Parathyroid adenoma (tissue), 2 donors: ENCODE measurements around the gene ANTXR1.
A peak's percentile ranks its signal among the peaks of the same experiment; 100 is the strongest.

Experiments used
- H2AFZ ChIP-seq: fragments of 300-600 bp; sonication (generic); one replicate; pipeline ENCODE4 v1.7.0; 2017; ENCODE audit warnings: antibody characterized with exemption, mild to moderate bottlenecking
- H3K27ac ChIP-seq: fragments of 300-600 bp; sonication (generic); one replicate; pipeline ENCODE4 v1.7.0; 2017
- H3K27me3 ChIP-seq: fragments of 300-600 bp; sonication (generic); one replicate; pipeline ENCODE4 v1.7.0; 2017; ENCODE audit warnings: low read length; ENCODE audit not compliant: control insufficient read depth, insufficient read depth
- H3K36me3 ChIP-seq: fragments of 300-600 bp; sonication (generic); one replicate; pipeline ENCODE4 v1.7.0; 2017; ENCODE audit warnings: low read length; ENCODE audit not compliant: control insufficient read depth, insufficient read depth
- H3K4me1 ChIP-seq: fragments of 300-600 bp; sonication (generic); one replicate; pipeline ENCODE4 v1.7.0; 2017; ENCODE audit warnings: control low read depth
- H3K4me2 ChIP-seq: fragments of 300-600 bp; sonication (generic); one replicate; pipeline ENCODE4 v1.7.0; 2017; ENCODE audit warnings: low read length
- H3K4me3 ChIP-seq: fragments of 300-600 bp; sonication (generic); one replicate; pipeline ENCODE4 v1.7.0; 2017; ENCODE audit warnings: low read depth, low read length
- H3K79me2 ChIP-seq: fragments of 300-600 bp; sonication (generic); one replicate; pipeline ENCODE4 v1.7.0; 2017; ENCODE audit warnings: control low read depth
- H3K9ac ChIP-seq: fragments of 300-600 bp; sonication (generic); one replicate; pipeline ENCODE4 v1.7.0; 2017; ENCODE audit warnings: mild to moderate bottlenecking
- H3K9me3 ChIP-seq: fragments of 300-600 bp; sonication (generic); one replicate; pipeline ENCODE4 v1.7.0; 2017; ENCODE audit warnings: low read length; ENCODE audit not compliant: control insufficient read depth
- CTCF ChIP-seq: fragments of 300-600 bp; sonication (generic); IDR thresholded peaks from one replicate; pipeline ENCODE4 v1.7.0; 2017; ENCODE audit warnings: antibody characterized with exemption, mild to moderate bottlenecking
- donor health status: primary hyperparathyroidism.

ANTXR1 gene

DNA sequence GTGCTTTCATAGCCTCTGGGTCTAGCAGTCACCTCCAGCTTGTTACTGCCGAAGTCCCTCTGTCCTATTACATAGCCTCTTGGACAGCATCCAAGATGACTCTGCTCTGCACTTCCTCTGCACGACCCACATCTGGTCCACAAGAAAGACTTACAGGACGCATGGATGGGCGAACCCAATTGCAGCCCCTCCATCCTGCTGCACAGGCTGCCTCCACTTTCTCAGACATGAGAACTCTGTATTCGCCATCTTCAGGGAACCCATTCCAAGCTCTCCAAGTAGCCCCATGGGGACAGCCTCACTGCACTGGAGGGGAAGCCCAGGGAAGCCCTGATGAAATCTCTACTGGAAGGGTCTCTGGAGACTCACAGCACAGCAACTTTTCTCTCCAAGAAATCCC lies 201.9 kb downstream of the ANTXR1 start:
- Histone ChIP-seq H3K36me3 (no peaks in the 10 kb centered on the region), H2AFZ (peak overlapping the region; percentile 0), H3K4me2 (no peak overlapping the region), H3K4me1 (peaks cover 31% of the 10 kb centered on the region), H3K4me3 (no peak overlapping the region), H3K79me2 (no peaks in the 10 kb centered on the region), H3K27me3 (no peaks in the 10 kb centered on the region), H3K9ac (no peak overlapping the region), H3K9me3 (no peaks in the 10 kb centered on the region), H3K27ac (no peak overlapping the region)
- no peak for TF ChIP-seq CTCF

DNA sequence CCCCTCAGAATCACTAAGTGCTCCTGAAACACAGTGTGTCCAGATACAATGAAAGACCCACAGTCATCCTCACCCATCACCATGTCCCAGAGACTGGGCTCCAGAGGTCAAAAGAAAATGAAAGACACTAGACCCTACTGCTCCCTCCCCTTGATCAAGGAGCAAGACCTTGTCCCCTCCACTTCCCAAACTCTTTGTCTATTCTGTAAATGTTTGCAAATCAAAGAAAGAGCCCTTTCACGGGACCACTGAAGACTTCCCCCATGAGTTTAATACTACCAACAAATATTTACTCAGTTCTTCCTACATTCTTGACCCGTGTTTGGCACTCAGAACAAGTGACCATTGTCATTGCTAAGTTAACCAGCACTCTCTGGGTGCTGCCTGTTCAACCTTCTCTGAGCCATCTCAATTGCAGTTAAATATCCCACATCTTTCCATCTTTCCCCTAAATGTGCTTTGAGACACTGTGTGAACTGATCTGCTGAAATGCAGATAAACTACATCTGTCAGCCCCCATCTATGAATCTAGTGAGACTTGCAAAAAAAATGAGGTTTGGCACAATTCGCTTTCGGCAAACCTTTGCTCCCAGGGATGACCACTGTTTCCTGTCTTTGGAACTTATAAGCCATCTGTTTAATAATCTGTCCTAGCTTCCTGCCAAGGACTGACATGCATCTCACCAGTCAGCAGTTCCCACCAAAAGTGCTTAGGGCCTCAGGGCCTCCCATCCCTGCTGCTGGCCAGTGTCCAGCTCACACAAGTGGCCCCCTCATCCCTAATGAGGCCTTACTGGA lies 203.8 kb downstream of the ANTXR1 start:
- Histone ChIP-seq H3K36me3 (no peaks in the 10 kb centered on the region), H3K4me1 (peaks cover 31% of the 10 kb centered on the region), H3K4me2 (no peak overlapping the region), H3K79me2 (no peaks in the 10 kb centered on the region), H3K27me3 (no peaks in the 10 kb centered on the region), H3K27ac (peak overlapping the region; percentile 58), H3K9ac (no peak overlapping the region), H3K4me3 (no peak overlapping the region), H3K9me3 (no peaks in the 10 kb centered on the region), H2AFZ (peak overlapping the region; percentile 42)
- no peak for TF ChIP-seq CTCF

- no peak overlapping the region for H3K4me2 ChIP-seq
- H3K9ac ChIP-seq: no peak overlapping the region
- no peaks in the 10 kb centered on the region for H3K79me2 ChIP-seq
- no peak overlapping the region for H3K4me3 ChIP-seq
- no peaks in the 10 kb centered on the region for H3K9me3 ChIP-seq
- peak overlapping the region; percentile 58 for H3K27ac ChIP-seq
- no peak for TF ChIP-seq CTCF
- no peaks in the 10 kb centered on the region for H3K27me3 ChIP-seq
- peaks cover 36% of the 10 kb centered on the region for H3K4me1 ChIP-seq
- H2AFZ ChIP-seq: peak overlapping the region; percentile 42
- H3K36me3 ChIP-seq: no peaks in the 10 kb centered on the region
These were observed 204.5 kb downstream of the ANTXR1 start for GRCh38 chr2:69217333-69218080.

DNA sequence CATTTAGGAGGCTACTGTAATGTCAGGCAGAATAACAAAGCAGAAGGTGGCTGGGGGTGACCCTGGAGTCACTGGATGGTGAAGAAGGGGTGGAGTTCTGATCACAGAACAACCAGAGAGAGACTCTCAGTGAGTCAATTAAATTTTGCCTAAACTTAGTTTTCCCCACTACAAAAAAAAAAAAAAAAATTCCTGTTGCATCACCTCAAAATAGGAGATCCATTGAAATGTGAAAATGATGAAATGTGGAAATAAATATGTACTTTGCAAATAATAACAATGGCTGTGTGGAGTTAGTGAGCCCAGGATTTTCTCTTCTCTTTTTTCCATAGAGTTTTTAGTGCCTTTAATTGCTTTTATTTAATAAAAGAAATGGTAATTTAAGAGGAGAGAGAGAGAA lies 208.5 kb downstream of the ANTXR1 start:
- peaks cover 42% of the 10 kb centered on the region for H3K4me1 ChIP-seq
- H3K9ac ChIP-seq: no peak overlapping the region

More for the DNA sequence above, 208.5 kb downstream of the ANTXR1 start:
- Histone ChIP-seq H3K27ac (no peak overlapping the region), H3K4me2 (no peak overlapping the region), H3K9me3 (no peaks in the 10 kb centered on the region), H2AFZ (no peak overlapping the region), H3K4me3 (no peak overlapping the region), H3K27me3 (no peaks in the 10 kb centered on the region), H3K79me2 (no peaks in the 10 kb centered on the region), H3K36me3 (no peaks in the 10 kb centered on the region)
- no peak for TF ChIP-seq CTCF
